GM21515 (cell line): ENCODE results near the gene ACO1.
"Not testable (repeated sequence)": the region's sequence is repeated elsewhere in the genome, so short reads cannot be mapped to it uniquely, and the experiment has no call there.

Source experiments
- ATAC-seq: cut with Tn5 transposase; IDR thresholded peaks from one replicate; pipeline ENCODE4 v1.9.1; 2021; ENCODE audit not compliant: unreplicated experiment

The ACO1 gene

GRCh38 chr9:32384364-32385151, at the start of gene ACO1:
TSS of gene ACO1 (plus strand) at chr9:32384643. CDS start at chr9:32405507, 20,864 bp downstream.
- peak; percentile 97 for ATAC-seq

GRCh38 chr9:32334916-32335895, 49.2 kb upstream of the ACO1 start:
- ATAC-seq, result no peak

- ATAC-seq, result peak; percentile 76
Measured at GRCh38 chr9:32339424-32339823, 45.0 kb upstream of the ACO1 start.

- ATAC-seq, result no peak
Measured at GRCh38 chr9:32340361-32340760, 44.1 kb upstream of the ACO1 start.

- peak; percentile 47 for ATAC-seq
Measured at GRCh38 chr9:32344551-32345182, 39.8 kb upstream of the ACO1 start.

GRCh38 chr9:32345243-32345642, 39.2 kb upstream of the ACO1 start:
- ATAC-seq, result no peak

GRCh38 chr9:32347571-32347970, 36.9 kb upstream of the ACO1 start:
- no peak for ATAC-seq

- ATAC-seq, result no peak
Measured at GRCh38 chr9:32348106-32348695, 36.2 kb upstream of the ACO1 start.

GRCh38 chr9:32349013-32349412, 35.4 kb upstream of the ACO1 start:
- no peak for ATAC-seq

- ATAC-seq, result no peak
Measured at GRCh38 chr9:32350682-32351081, 33.8 kb upstream of the ACO1 start.

- ATAC-seq, result no peak
Measured at GRCh38 chr9:32351845-32352244, 32.6 kb upstream of the ACO1 start.

GRCh38 chr9:32353476-32353875, 31.0 kb upstream of the ACO1 start:
- ATAC-seq, result not testable (repeated sequence)

GRCh38 chr9:32359452-32359851, 25.0 kb upstream of the ACO1 start:
- ATAC-seq, result no peak

- ATAC-seq, result no peak
Measured at GRCh38 chr9:32360983-32361673, 23.3 kb upstream of the ACO1 start.

GRCh38 chr9:32371279-32371678, 13.2 kb upstream of the ACO1 start:
- no peak for ATAC-seq

- no peak for ATAC-seq
Measured at GRCh38 chr9:32371679-32372078, 12.8 kb upstream of the ACO1 start.

GRCh38 chr9:32376285-32376684, 8.2 kb upstream of the ACO1 start:
- no peak for ATAC-seq

- peak; percentile 76 for ATAC-seq
Measured at GRCh38 chr9:32378496-32378895, 5.9 kb upstream of the ACO1 start.

- peak; percentile 85 for ATAC-seq
Measured at GRCh38 chr9:32378993-32379729, 5.3 kb upstream of the ACO1 start.

GRCh38 chr9:32380944-32381343, 3.5 kb upstream of the ACO1 start:
- ATAC-seq, result no peak
